MM.1S (cell line): ENCODE results near the gene PAK2.

Experiments used
- EZH2 ChIP-seq: fragments of 300-600 bp; sonication (generic); optimal IDR thresholded peaks from 2 replicates; pipeline ENCODE3; 2017; ENCODE audit warnings: low read depth, mild to moderate bottlenecking, antibody characterized with exemption, low read length, mixed read lengths
- TF ChIP-seq, protein P1 (sequence below): fragments of 300-600 bp; sonication (generic); IDR thresholded peaks from 2 replicates; pipeline ENCODE4 v1.5.1; 2016; ENCODE audit warnings: antibody characterized with exemption, low read length, mixed read lengths

DNA sequence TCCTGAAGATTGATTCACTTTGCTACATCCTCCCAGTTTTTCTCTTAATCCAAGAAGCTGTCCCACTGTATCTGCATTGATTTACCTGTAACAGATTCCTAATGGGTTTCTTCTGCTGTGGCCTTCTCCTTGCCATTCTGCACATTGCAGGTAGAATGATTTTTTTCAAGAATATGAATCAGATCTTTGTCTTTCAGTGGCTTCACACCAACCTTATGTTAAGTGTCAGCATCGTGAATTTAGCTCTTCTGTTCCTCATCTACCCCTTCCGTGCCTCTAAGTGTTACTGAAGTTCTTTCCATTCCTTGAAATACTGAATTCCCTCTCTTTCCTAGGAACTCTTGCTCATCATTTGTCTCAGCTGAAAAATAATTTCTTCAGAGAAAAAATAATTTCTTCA is 135.6 kb downstream of the PAK2 start:
- TF ChIP-seq EZH2, result no peak
- TF ChIP-seq, protein P1, sequence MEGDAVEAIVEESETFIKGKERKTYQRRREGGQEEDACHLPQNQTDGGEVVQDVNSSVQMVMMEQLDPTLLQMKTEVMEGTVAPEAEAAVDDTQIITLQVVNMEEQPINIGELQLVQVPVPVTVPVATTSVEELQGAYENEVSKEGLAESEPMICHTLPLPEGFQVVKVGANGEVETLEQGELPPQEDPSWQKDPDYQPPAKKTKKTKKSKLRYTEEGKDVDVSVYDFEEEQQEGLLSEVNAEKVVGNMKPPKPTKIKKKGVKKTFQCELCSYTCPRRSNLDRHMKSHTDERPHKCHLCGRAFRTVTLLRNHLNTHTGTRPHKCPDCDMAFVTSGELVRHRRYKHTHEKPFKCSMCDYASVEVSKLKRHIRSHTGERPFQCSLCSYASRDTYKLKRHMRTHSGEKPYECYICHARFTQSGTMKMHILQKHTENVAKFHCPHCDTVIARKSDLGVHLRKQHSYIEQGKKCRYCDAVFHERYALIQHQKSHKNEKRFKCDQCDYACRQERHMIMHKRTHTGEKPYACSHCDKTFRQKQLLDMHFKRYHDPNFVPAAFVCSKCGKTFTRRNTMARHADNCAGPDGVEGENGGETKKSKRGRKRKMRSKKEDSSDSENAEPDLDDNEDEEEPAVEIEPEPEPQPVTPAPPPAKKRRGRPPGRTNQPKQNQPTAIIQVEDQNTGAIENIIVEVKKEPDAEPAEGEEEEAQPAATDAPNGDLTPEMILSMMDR, result no peak
